Activated CD8-positive, alpha-beta memory T cell treated with anti-CD3 and anti-CD28 coated beads, Interleukin-2, amount 50 U/mL, for 48 hours (primary cell): ENCODE results near the gene AGBL4.

Source experiments
- DNase-seq: peaks from one replicate; pipeline ENCODE4 v3.0.0-alpha.2; 2020

AGBL4 gene

DNA sequence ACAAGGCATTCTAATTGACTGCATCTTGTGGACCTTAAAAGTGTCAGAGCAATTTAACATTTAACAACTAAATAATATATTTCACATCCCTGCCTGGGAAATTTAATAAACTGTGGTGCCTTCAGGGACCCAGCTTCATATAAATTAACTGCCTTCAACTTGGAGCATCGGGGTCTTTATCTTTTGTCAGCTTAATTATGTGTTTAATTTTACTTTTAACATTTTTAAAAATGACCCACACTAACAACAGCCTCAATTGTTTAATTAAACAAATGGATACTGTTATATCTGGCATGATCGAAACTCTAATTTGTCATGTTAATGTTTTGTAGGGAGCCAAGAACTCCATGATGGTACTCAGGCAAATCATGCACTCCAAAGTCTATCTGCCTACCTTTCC lies 857.7 kb downstream of the AGBL4 start:
- DNase-seq = no peak

DNA sequence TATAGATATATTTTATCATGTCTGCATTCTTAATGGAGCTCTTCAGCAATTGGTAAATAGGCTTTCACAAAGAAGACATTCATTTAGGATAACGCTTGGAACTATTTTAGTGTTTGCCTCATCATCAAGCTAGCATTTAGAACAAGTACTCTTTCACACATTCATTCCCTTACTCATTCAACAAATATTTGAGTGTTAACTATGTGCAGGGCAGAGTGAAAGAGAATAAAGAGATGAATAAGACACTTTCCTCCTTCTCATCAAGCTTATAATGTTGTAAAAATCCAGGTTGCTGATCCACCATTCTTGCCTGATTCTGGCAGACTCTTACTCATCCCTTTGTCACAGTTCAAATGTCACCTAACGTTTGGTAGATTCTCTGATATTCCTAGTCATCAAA lies 860.7 kb downstream of the AGBL4 start:
- no peak for DNase-seq

DNA sequence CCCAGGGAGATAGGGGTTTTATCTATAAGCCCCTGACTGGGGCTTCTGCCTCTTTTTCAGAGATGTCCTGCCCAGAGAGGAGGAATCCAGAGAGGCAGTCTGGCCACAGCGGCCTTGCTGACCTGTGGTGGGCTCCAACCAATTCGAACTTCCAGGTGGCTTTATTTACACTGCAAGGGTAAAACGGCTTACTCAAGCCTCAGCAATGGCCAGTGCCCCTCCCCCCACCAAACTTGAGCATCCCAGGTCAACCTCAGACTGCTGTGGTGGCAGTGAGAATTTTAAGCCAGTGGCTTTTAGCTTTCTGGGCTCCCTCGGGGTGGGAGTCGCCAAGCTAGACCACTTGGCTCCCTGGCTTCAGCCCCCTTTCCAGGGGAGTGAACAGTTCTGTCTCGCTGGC lies 863.1 kb downstream of the AGBL4 start:
- DNase-seq = no peak

DNA sequence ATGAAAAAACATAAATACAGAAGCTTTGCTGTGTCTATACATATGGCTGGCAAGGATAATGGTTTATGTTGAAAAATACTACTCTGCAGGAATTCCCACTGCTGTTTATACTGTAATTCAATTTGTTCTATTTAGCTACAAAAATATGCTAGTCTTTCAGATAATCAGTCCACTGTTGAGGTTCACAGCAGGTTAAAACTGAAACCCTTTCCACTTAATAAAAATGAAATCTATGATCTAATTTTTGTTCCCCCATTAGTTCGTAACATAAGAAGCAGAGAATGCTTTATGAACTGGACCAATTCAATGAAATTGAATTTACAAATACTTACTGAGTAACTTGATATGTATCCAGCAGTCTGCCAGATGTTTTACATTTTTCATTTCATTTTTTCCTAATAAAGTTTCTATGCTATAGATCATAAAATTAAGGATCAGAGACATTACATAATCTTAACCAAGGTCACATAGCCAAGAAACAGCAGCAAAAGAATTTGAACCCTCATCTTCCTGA lies 887.0 kb downstream of the AGBL4 start:
- no peak for DNase-seq

DNA sequence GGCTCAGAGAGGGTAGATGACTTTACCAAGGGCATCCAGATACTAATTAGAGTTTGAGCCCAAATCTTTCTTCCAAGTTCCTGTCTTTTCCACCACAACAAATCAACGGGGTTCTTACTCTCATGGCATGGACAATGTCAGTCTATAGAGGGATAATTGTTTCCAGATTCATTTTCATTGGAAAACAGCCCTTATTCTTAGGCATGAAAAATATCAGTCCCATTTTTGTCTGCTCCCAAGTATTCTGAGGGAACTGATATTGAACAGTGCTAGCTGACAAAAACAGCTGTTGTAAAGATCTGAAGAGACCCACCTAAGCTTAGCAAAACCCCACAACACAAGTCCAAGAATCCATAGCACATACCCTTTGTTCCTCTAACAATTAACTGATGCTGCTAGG lies 898.0 kb downstream of the AGBL4 start:
- DNase-seq = no peak

DNA sequence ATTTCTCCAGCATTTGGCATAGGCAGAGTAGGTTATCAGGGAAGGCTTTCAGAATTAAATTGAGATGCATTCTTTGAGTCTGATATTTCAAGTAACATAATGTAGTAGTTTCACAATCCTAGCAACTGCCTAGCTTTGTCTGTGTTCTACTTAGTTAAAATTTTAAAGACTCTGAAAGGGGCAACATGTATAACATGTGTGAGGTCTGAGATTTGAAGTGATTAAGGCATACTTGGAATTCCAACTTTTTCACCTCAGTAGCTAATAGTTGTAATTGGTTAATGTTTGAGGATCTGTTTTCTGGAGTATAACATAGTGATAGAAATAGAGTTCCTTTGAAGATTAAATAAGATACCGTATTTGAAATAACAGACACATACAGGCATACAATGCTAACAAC lies 911.8 kb downstream of the AGBL4 start:
- DNase-seq = no peak

DNA sequence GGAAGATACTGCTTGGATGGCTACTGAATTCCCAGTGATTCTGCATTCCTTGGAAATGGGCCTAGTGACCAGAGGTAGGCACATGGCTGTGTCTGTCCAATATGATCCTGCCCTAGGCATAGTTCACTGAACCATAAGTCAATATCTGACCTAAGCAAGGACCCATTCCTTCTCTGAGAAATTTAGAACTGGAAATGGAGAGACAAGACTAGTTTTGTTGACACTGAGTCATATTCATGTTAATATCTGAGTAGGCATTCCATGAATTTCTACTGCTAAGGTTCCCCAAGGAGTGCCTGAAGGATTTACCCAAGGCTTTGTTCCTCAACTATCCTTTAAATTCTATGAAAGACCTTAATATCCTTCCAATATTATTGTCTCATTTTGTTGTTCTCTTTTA lies 917.3 kb downstream of the AGBL4 start:
- no peak for DNase-seq

DNA sequence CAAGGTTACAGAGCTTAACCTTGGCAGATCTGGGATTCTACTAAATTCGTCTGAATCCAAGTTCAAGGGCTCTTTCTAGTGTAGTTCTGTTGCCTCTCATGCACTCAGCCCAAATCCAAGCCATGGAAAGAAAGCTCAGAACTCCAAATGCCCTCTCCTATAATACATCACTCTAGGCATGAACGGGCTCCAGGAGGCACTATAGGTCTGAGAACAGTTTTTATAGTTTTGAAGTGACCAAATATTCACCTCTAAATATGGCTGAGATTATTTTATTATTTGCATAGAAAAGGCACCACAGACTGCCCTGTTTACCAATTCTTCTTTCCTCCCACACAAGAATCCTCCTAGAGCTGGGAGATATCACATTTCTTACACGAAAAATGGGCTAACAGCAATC lies 919.2 kb downstream of the AGBL4 start:
- DNase-seq = no peak

DNA sequence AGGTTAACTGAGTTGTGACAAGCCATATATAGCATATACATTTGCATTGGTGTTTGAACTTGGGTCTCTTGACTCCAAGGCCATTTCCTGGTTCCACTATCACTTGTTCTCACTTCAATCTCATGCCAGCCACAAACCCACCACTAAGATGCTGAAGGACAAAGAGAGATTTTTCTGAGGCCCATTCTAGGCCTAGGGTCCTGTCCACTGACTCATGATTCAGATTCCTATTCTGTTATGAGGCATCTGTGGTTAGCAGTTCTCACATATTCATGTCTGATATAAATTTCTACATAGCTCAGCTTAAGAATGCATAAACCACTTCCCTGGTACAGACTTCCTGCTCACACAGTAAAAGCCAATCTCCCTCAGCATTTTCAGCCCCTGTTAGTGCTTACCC lies 921.0 kb downstream of the AGBL4 start:
- no peak for DNase-seq

DNA sequence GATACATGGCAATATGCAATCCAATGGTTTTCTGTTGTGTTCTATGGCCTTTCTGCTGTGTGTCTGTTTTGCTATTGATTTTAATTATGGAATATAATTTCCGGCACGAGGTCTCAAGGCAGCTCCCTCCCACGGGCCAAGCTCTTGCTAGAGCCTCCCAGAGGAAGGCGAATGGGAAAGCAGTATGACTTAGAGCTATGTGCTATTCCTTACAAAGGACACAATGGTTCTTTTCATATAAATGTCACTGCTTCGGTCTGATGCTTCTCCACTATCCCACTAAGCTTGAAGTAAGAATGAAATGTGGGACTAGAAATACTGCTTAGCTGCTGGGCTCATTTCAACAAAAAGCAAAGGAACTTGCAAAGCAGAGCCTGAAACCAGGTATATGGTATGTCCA lies 924.9 kb downstream of the AGBL4 start:
- no peak for DNase-seq

DNA sequence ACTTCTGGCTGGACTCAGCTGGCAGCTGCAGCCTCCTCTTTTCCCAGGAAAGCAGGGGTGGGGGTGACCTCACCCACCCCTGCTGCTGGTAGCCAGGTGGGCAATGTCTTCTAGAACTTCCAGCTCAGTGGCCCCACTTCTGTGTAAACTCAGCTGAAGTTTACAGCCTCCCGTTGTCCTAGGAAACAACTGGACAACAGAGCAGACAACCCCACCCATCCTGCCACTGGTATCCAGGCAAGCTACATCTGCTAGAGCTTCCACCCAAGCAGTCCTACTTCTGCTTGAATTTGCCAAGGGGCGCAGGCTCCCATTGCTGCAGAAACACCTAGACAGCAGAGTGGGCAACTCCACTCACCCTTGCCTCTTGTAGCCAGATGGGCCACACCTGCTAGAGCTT lies 937.4 kb downstream of the AGBL4 start:
- no peak for DNase-seq

DNA sequence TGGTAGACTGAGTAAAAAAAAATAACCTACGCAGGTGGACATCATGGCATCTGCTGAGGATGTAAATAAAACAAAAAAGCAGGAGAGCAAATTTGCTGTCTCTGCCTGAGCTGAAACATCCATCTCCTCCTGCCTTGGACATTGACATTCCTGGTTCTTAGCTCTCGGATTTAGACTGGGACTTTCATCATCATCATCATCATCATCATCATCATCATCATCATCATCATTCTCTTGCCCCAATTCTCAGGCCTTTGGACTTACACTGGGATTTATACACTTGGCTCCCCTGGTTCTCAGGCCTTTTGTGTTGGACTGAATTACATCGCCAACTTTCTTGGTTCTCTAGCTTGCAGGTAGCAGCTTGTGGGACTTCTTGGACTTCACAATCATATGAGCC lies 938.7 kb downstream of the AGBL4 start:
- no peak for DNase-seq

DNA sequence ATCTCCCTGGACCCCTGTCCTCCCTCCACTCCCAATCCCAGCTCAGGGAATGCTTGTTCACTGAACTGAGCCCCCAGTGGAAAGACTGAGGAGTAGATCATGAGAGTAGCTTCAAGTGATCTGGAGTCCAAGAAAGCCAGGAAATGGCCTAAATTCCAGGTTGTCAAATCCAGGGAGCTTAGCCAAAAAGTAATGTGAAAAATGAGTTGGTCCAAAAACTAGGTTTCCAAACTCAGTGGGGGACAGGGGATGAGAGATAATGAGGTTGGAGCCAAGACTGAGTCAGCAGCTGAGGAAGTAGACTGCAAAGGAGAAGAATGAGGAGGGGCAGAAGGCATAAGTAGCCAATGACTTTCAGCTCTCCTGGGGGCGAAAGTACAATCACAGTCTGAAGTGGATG lies 963.0 kb downstream of the AGBL4 start:
- no peak for DNase-seq

DNA sequence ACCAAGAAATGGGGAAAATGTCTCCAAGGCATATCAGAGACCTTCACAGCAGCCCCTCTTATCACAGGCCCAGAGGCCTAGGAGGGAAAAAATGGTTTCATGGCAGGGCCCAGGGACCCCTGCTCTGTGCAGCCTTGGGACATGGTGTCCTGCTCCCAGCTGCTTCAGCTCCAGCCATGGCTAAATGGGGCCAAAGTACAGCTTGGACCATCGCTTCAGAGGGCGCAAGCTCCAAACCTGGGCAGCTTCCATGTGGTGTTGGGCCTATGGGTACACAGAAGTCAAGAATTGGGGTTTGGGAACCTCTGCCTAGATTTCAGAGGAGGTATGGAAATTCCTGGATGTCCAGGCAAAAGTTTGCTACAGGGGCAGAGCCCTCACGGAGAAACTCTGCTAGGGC lies 964.7 kb downstream of the AGBL4 start:
- DNase-seq = no peak

DNA sequence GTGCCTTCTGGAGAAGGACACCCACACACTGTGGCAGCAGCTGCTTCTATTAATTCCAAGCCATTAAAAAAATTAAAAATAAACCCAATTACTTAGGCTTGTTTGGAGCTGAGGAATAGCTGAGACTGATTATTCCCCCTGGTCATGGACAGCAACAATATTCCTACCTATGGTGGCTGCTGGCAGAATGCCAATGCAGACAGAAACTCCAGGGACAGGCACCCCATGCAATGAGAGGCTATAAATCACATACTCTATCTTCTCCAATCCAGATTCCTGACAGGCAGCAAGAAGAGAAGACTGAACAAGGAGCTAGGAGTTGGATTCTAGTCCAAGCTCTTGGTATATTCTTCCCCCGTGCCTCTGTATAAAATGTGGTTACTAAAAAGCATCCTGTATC lies 971.7 kb downstream of the AGBL4 start:
- DNase-seq = no peak

DNA sequence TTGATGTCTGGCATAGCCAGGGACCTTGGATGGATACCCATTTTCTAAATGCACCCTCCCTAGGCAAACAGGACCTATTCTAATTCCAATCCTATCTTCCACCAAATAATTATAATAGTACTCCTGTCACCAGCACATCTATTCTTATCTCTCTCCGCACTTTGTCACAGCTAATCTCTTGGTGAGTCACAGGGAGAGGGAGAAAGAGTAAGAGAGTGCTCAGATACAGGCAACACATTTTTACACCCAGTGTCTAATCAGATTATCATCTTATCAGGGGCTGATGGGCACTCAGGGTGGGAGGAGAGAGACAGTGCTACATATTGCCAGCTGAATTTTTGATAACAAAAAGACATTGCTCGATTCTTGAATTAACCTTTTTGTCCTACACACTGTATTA lies 972.1 kb downstream of the AGBL4 start:
- DNase-seq = no peak

DNA sequence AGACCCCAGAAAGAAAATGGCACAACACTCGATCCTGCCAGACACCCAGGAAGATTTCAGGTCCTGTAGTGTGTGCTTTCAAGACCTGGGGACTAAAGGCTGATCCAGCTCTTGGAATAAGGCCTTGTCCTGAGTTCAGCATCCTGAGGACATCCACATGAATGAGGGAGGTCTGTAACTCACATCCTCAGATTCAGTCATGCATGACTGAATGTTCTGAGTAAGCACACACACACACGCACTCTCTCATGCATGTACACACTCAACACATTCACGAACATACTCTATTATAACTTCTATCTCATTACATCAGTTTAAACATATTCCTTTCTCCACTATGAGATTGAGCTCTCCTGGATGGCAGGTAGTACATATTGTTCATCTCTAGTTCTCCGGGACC lies 973.7 kb downstream of the AGBL4 start:
- DNase-seq = no peak

DNA sequence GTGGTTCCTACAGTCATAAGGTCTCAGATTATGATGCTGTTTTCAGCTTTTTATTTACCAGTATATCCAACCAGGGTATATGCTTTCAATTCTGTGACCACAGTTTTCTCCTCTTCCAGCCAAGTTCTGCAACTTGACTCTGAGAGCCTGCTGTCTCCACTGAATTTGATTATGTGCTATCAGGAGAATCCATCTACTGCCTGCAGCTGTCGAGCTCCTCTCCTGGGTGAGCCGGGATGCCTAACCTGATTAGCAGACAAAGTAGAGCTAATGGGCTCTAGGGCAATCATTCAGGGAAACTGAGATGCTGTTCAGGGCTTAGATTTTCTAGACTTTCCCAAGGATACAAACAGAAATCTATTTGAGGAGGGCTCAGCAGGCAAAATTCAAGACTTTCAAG lies 975.6 kb downstream of the AGBL4 start:
- DNase-seq = no peak

DNA sequence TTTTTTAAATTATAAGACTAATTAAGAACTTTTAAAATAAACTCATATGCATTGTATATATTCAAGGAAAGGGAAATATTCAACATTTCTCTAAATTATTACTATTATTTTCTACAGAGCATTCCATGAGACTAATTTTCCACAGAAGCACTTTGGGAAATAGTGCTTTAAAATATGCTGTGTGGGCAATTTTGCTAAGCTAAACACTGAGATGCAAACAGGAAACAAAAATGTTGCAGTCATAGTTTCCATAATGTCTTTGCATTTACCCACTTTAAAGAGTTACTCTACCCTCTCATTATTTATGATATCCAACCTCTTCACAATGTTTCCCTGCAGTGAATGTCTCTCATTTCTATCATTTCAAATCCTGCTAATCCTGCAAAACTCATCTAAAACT lies 977.4 kb downstream of the AGBL4 start:
- DNase-seq = no peak

DNA sequence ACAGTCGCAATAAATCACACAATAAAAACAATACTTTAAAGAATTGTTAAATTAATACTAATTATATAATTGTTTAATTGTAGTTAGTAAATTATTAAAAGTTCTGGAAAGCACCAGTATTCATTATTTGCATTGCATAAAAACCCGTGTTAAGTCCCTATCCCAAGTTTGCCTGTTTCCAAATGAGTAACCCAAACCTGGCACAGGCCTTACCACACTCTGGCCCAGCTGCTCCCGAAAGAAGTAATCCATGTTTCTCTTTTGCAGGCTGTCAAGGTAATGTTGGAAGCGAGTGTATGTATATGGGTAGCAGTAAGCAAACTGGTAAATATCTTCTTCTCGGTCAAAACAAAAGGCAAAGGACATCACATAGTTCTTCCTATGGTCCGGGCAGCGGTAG lies 978.4 kb downstream of the AGBL4 start:
- no peak for DNase-seq

DNA sequence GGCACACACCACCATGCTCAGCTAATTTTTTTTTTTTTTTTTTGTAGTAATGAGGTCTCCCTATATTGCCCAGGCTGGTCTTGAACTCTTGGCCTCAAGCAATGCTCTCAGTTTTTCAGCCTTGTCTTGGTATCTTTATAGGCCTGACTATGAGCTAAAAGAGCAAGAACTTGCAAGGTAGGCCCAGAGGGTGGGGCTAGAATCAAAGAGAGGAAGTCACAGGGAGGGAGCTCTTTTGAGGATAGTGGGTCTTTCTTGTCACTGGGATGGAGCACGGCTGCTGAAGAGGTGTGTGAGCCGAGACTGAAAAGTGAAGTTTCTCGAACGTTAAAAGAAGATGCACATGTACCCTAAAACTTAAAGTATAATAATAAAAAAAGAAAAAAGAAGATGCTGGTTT lies 987.1 kb downstream of the AGBL4 start:
- no peak for DNase-seq

DNA sequence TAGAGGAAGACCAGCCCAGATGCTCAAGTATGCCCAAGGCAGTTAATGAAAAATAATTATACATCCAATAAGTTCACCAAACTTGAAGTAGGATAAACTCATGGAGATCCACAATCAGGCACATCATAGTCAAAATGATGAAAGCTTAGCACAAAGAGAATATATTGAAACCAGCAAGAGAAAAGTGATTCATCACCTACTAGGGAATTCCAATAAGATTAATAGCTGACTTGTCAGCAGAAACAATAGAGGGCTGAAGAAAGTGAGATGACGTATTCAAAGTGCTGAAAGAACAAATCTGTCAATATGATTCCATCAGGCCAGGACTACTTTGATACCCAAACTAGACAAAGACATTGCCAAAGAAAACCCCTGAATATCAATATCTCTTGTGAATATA lies 995.4 kb downstream of the AGBL4 start:
- DNase-seq = no peak

DNA sequence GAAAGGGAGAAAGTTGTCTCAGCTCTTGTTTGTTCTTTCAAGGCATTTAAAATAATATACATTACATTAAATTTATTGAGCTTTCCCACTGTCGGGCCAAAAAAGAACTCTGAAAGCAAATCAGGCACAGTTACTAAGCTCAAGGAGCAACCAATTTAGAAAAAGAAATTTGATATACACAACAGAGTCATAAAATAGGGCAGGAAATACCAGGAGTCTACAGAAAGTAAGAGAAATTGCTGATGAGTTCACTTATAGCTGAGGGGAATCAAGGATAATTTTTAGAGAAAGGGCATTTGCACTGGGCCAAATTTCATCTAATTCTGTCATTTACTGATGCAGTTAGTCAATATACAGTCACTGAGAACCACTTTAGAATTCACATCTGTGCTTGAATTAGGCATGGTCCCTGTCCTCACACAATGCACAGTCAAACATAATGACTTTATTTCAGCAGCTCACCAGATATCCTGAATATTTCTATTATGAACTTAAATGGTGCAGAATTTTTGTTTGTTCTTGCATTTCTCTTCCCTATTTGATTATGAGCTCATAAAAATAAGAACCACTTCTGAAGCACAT lies 997.4 kb downstream of the AGBL4 start:
- no peak for DNase-seq

DNA sequence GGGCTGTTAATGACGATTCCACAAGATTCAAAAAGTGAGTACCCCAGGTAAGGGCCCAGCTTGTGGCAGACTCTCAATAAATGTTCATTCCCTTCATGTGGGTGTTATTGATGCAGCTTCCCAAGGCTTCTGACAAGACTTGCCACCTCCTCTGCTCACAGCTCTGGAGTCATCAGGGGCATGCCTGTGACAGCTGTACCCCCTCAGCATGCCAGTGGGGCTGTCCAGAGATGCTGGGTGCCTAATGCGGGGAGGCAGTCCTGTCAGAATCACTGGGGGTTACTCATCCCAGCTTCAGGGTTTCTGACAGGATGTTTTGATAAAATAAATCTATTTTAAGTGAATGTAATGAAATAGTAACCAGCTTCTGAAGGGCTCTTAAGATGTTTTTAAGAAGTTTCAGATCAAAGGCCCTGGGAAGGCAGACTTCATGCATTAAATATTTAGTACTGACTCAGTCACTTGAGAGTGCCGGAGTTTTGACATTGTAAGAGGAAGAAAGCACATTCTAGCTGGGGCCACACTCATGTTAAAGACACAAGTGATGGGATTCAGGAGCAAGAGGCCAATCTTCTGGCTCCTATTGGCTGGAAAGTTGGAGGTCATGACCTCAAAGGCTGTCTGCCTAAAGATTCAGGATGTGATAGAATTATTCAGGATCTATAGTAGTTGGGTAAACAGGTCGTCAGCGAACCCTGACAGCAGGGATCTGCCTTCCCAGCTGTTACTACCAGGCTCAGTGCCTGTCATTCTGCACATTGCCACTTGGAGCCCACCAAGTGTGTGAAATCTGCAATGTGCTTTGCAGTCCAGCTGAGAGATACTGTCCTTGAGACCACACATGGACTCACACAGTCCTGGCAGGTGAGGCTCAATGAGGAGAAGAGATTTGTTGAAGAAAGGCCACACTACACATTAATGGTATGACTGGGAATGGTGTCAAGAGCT lies 1007.5 kb downstream of the AGBL4 start:
- no peak for DNase-seq

DNA sequence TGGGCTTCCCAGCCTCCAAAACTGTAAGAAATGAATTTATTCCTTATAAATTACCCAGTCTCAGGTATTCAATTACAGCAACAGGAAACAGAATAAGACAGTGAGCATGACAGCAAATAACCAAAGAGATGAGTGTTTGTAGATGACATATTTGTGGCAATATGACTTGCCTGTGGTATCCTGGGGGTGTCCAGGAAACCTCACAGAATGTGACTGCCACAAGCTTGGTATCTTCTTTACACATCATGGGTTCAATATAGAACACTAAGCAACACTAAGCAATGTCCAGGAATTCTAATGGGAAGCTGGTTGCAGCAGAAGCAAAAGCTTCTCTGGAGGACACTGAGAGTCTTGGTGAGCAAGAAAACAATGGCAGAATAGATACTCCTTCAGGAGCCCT lies 1010.7 kb downstream of the AGBL4 start:
- no peak for DNase-seq
